Keratinocyte (primary cell): ENCODE data around the gene IER3. TPM values are rescaled to one million over a fixed set of nuclear protein-coding genes. Genes with fewer than 3 reads are reported as not detected.
"Not testable (repeated sequence)": the region's sequence is repeated elsewhere in the genome, so short reads cannot be mapped to it uniquely, and the experiment has no call there.

Source experiments
- DNase-seq: peaks from one replicate; pipeline ENCODE4 v3.0.0-alpha.2; 2011; ENCODE audit warnings: low read depth, missing footprints, low spot score
- FAIRE-seq: peaks from 2 replicates; lab custom pipeline; 2011; peaks lifted over from hg19 to GRCh38; lab: Jason Lieb, UNC
- H2AFZ ChIP-seq: 2 replicates; pipeline ENCODE4 v1.6.0; 2012; ENCODE audit warnings: low read length, control low read depth, inconsistent platforms; ENCODE audit not compliant: control insufficient read depth
- H3K27ac ChIP-seq: 2 replicates; pipeline ENCODE4 v1.5.1; 2011; ENCODE audit warnings: low read length; ENCODE audit not compliant: control insufficient read depth, insufficient read depth
- H3K27me3 ChIP-seq: 3 replicates; pipeline ENCODE4 v1.6.0; 2011; ENCODE audit warnings: low read length; ENCODE audit not compliant: control insufficient read depth, insufficient read depth; ENCODE audit errors: extremely low read depth
- H3K36me3 ChIP-seq, 2 experiments: 2 replicates in 1 of 2; 3 replicates in 1 of 2; pipeline ENCODE4 v1.5.1; 2011; ENCODE audit warnings: low read length in 2 of 2, mild to moderate bottlenecking in 1 of 2; ENCODE audit not compliant: control insufficient read depth in 2 of 2, insufficient read depth in 2 of 2; ENCODE audit errors: extremely low read depth in 1 of 2
- H3K4me1 ChIP-seq: 3 replicates; pipeline ENCODE4 v1.5.1; 2011; ENCODE audit warnings: low read length; ENCODE audit not compliant: control insufficient read depth, insufficient read depth; ENCODE audit errors: extremely low read depth
- H3K4me2 ChIP-seq: 3 replicates; pipeline ENCODE4 v1.6.0; 2011; ENCODE audit warnings: low read depth, low read length; ENCODE audit not compliant: control insufficient read depth, insufficient read depth; ENCODE audit errors: extremely low read depth
- H3K4me3 ChIP-seq, 3 experiments: fragments of 200-600 bp in 1 of 3; sonication (generic) in 1 of 3; 2 replicates in 2 of 3; 3 replicates in 1 of 3; pipeline ENCODE4 v1.5.1; 2011 to 2016; ENCODE audit warnings: low read length in 3 of 3, mild to moderate bottlenecking in 3 of 3, control low read depth in 2 of 3, inconsistent platforms in 1 of 3, low read depth in 1 of 3, mixed read lengths in 1 of 3, mixed run types in 1 of 3, moderate library complexity in 1 of 3; ENCODE audit not compliant: control insufficient read depth in 2 of 3, insufficient read depth in 2 of 3; ENCODE audit errors: extremely low read depth in 1 of 3
- H3K79me2 ChIP-seq: 2 replicates; pipeline ENCODE4 v1.6.0; 2012; ENCODE audit warnings: low read length; ENCODE audit not compliant: control insufficient read depth, insufficient read depth
- H3K9ac ChIP-seq: 3 replicates; pipeline ENCODE4 v1.6.0; 2011; ENCODE audit warnings: low read length; ENCODE audit not compliant: control insufficient read depth, insufficient read depth; ENCODE audit errors: extremely low read depth
- H3K9me1 ChIP-seq: 3 replicates; pipeline ENCODE4 v1.6.0; 2011; ENCODE audit warnings: low read length; ENCODE audit not compliant: control insufficient read depth, insufficient read depth; ENCODE audit errors: extremely low read depth
- H3K9me3 ChIP-seq: 2 replicates; pipeline ENCODE4 v1.5.1; 2012; ENCODE audit warnings: low read depth, low read length; ENCODE audit not compliant: control insufficient read depth
- H4K20me1 ChIP-seq: 3 replicates; pipeline ENCODE4 v1.6.0; 2011; ENCODE audit warnings: low read length; ENCODE audit not compliant: control insufficient read depth, insufficient read depth; ENCODE audit errors: extremely low read depth
- CTCF ChIP-seq, 3 experiments: IDR thresholded peaks in 1 of 3; conservative IDR thresholded peaks in 1 of 3; optimal IDR thresholded peaks in 1 of 3; 2 replicates in 2 of 3; 3 replicates in 1 of 3; pipeline versions ENCODE3 to v1.5.1; 2011; ENCODE audit warnings: low read length in 3 of 3, mild to moderate bottlenecking in 3 of 3, moderate library complexity in 2 of 3, control low read depth in 1 of 3, inconsistent platforms in 1 of 3; ENCODE audit not compliant: insufficient read depth in 2 of 3; ENCODE audit errors: extremely low read depth in 1 of 3
- EZH2 ChIP-seq: IDR thresholded peaks from one replicate; pipeline ENCODE4 v1.6.1; 2012; ENCODE audit warnings: inconsistent platforms, mild to moderate bottlenecking, low read length, moderate library complexity
- dilution Hi-C: fragments of 300-500 bp; cut with MboI; formaldehyde crosslinking; loops from one replicate; pipeline ENCODE4 v1.7.0; 2020; ENCODE audit warnings: low sequenced_read_pairs; ENCODE audit not compliant: extremely low pct_ligation_motif_present
- polyA plus RNA-seq, 5 experiments: library from polyadenylated mRNA; depleted of rRNA in 3 of 5; stranded (reverse) in 3 of 5; stranded (forward) in 1 of 5; unstranded in 1 of 5; fragments of >200 nt; gene quantifications; 1 replicate in 1 of 5; 2 replicates in 3 of 5; 3 replicates in 1 of 5; pipeline versions ENCODE4 v1.2.1 to v1.2.3, GENCODE V29; 2011 to 2012; ENCODE audit warnings: missing spikeins in 2 of 5, low read depth in 1 of 5, low replicate concordance in 1 of 5

Gene IER3
- polyA plus RNA-seq, 1 donor (not counting 4 experiments of a cell fraction or from before 2014, with no cell fraction given) = 277 TPM

GRCh38 chr6:30719791-30720737 lies 24.3 kb downstream of the IER3 start, which contains the start of gene TUBB:
TUBB (plus strand) TSS chr6:30720352; CDS start chr6:30720507, 155 bp downstream.
- FAIRE-seq = peak; percentile 9
- peak within 1 kb of the TSS; percentile 92 for H3K27ac ChIP-seq
- H3K27me3 ChIP-seq = no peaks in the 10 kb centered on the region
- peak; percentile 90 for DNase-seq
- peaks cover 30% of the 10 kb centered on the region for H3K4me1 ChIP-seq
- peak within 1 kb of the TSS; percentile 95 for H3K4me2 ChIP-seq
- H3K36me3 ChIP-seq = peaks cover 10 to 17% of the 10 kb centered on the region in 2 experiments
- H3K9me1 ChIP-seq = no peaks in the 10 kb centered on the region
- no peak for TF ChIP-seq CTCF (optimal IDR thresholded peaks at IDR 0.05 in 1 of 3, IDR thresholded peaks at IDR 0.05 in 1 of 3, conservative IDR thresholded peaks at IDR 0.05 in 1 of 3; ENCODE audit: extremely low read depth in 1 of 3, insufficient read depth in 2 of 3, low read length in 3 of 3)
- no peak for TF ChIP-seq EZH2
- peak within 1 kb of the TSS; percentile 48 for H2AFZ ChIP-seq
- H3K4me3 ChIP-seq = peak within 1 kb of the TSS; percentile 84 to 100 (median 93)
- H3K9me3 ChIP-seq = no peaks in the 10 kb centered on the region
- H4K20me1 ChIP-seq = peaks cover 26% of the 10 kb centered on the region
- H3K9ac ChIP-seq = peak within 1 kb of the TSS; percentile 93
- peaks cover 52% of the 10 kb centered on the region for H3K79me2 ChIP-seq
- dilution Hi-C loops = no loop called here

- Histone ChIP-seq H3K36me3 (peaks cover 6 to 12% of the 10 kb centered on the region in 2 experiments), H3K9ac (peak overlapping the region; percentile 81), H3K27ac (peak overlapping the region; percentile 83), H3K4me2 (peak overlapping the region; percentile 95), H2AFZ (no peak overlapping the region), H3K9me3 (no peaks in the 10 kb centered on the region), H3K9me1 (no peaks in the 10 kb centered on the region), H3K4me3 (peak overlapping the region; percentile 77 to 85 (median 84)), H3K4me1 (peaks cover 30% of the 10 kb centered on the region), H3K27me3 (no peaks in the 10 kb centered on the region), H4K20me1 (peaks cover 22% of the 10 kb centered on the region), H3K79me2 (peaks cover 45% of the 10 kb centered on the region)
- no peak for FAIRE-seq
- TF ChIP-seq EZH2 = no peak
- TF ChIP-seq CTCF (optimal IDR thresholded peaks at IDR 0.05 in 1 of 3, IDR thresholded peaks at IDR 0.05 in 1 of 3, conservative IDR thresholded peaks at IDR 0.05 in 1 of 3; ENCODE audit: extremely low read depth in 1 of 3, insufficient read depth in 2 of 3, low read length in 3 of 3) = no peak
- dilution Hi-C loops = no loop called here
- no peak for DNase-seq
Measured at GRCh38 chr6:30719356-30719755, 25.0 kb downstream of the IER3 start.

GRCh38 chr6:30717845-30718720 lies 26.3 kb downstream of the IER3 start:
- Histone ChIP-seq H3K4me2 (peak overlapping the region; percentile 78), H4K20me1 (peaks cover 12% of the 10 kb centered on the region), H2AFZ (peak overlapping the region; percentile 50), H3K79me2 (peaks cover 32% of the 10 kb centered on the region), H3K9ac (peak overlapping the region; percentile 80), H3K36me3 (peaks cover 11 to 20% of the 10 kb centered on the region in 2 experiments), H3K27ac (peak overlapping the region; percentile 86), H3K4me1 (peaks cover 20% of the 10 kb centered on the region), H3K4me3 (peak overlapping the region; percentile 24 to 67 (median 59))
- dilution Hi-C loops, H3K9me1 ChIP-seq, H3K9me3 ChIP-seq, H3K27me3 ChIP-seq, FAIRE-seq, DNase-seq: not testable (repeated sequence)
